Right lobe of liver (tissue), 6 donors: ENCODE results near the gene SIK3. TPM values are rescaled to one million over a fixed set of nuclear protein-coding genes. Genes with fewer than 3 reads are reported as not detected.

ENCODE experiments used
- ATAC-seq, 4 donors: fragments of 200-7000 bp; cut with Tn5 transposase; one replicate each; pipeline ENCODE4 v1.9.1; 2020; ENCODE audit warnings: mild to moderate bottlenecking in 4 of 4, moderate library complexity in 4 of 4
- DNase-seq, 3 donors: peaks; one replicate each; pipeline ENCODE4 v3.0.0-alpha.2; 2020
- H3K27ac ChIP-seq, 3 donors: fragments of 200-600 bp; one replicate each; pipeline ENCODE4 v1.8.0; 2022
- H3K27me3 ChIP-seq, 2 donors: fragments of 200-600 bp; one replicate each; pipeline ENCODE4 v1.8.0; 2022
- H3K36me3 ChIP-seq, 4 donors: fragments of 200-600 bp; sonication (generic) in 1 of 4; one replicate each; pipeline versions ENCODE4 v1.5.1 to v1.8.0; 2017 to 2022; ENCODE audit warnings: control low read depth in 1 of 4
- H3K4me1 ChIP-seq, 4 donors: fragments of 200-600 bp; sonication (generic) in 1 of 4; one replicate each; pipeline versions ENCODE4 v1.5.1 to v1.8.0; 2017 to 2022; ENCODE audit warnings: control low read depth in 1 of 4
- H3K4me3 ChIP-seq, 3 donors: fragments of 200-600 bp; one replicate each; pipeline ENCODE4 v1.8.0; 2022
- H3K9me3 ChIP-seq, 4 donors: fragments of 200-600 bp; sonication (generic) in 1 of 4; one replicate each; pipeline versions ENCODE4 v1.5.1 to v1.8.0; 2017 to 2022; ENCODE audit warnings: control low read depth in 1 of 4
- CTCF ChIP-seq, 4 donors: fragments of 200-600 bp in 3 of 4; fragments of 450-650 bp in 1 of 4; IDR thresholded peaks; one replicate each; pipeline versions ENCODE4 v1.5.1 to v1.8.0; 2016 to 2022; ENCODE audit warnings: antibody characterized with exemption in 4 of 4, mild to moderate bottlenecking in 2 of 4
- POLR2A ChIP-seq: fragments of 450-650 bp; IDR thresholded peaks from one replicate; pipeline ENCODE4 v1.6.1; 2017; ENCODE audit warnings: antibody characterized with exemption, mild to moderate bottlenecking
- WGBS: methylation state at CpG from one replicate; pipeline ENCODE4 v1.1.6; 2018; ENCODE audit warnings: low coverage, low lambda C conversion rate; ENCODE audit not compliant: insufficient coverage; ENCODE audit errors: missing lambda C conversion rate; 5-methylcytosine and 5-hydroxymethylcytosine counted together
- intact Hi-C, 2 donors: fragments of 100-400 bp; cut with DNase I; formaldehyde crosslinking; loops; one replicate each; pipeline versions ENCODE4 v1.11.2 to v1.14.1; 2022
- total RNA-seq, 6 experiments: library from RNA; depleted of rRNA in 2 of 6; stranded (reverse); fragments of >200 nt in 2 of 6; fragmentation: NEBNext Ultra II Directional in 3 of 6; extraction: Animal tissue kit (Norgen Biotek cat#: 25700) in 3 of 6; gene quantifications; one replicate each; pipeline versions ENCODE4 v1.1.0 to v1.2.4, GENCODE V29; 2016 to 2023
- donor health status: DM: no; HTN: yes; CAD: no.
- donor health status: DM: no; HTN: no; CAD: no.
- donor health status: DM: no; HTN: no; CAD: no.
- donor health status: DM: no; HTN: yes; CAD: no.
- donor health status: DM: no; HTN: yes; CAD: no.

The SIK3 gene
- total RNA-seq, 6 experiments from 2014 or later = 22.0 to 35.4 (median 26.8) TPM

GRCh38 chr11:116876656-116877055 is 221.6 kb downstream of the SIK3 start:
- H3K4me3 ChIP-seq = no peak overlapping the region
- no peak overlapping the region for H3K27ac ChIP-seq
- H3K36me3 ChIP-seq = peaks cover 0 to 42% (median 8%) of the 10 kb centered on the region in 4 donors
- ATAC-seq (peak in 2 of 4 donors; percentile 52 to 59), DNase-seq (no peak)
- H3K27me3 ChIP-seq = no peaks in the 10 kb centered on the region
- 43% methylated on average over 3 of the region's 8 CpGs for WGBS
- H3K4me1 ChIP-seq = peaks cover 0 to 5% (median 0%) of the 10 kb centered on the region in 4 donors
- intact Hi-C loops = loop anchor here in 1 of 2 donors (10.0 kb wide), 1 partner anchor 228 kb away; no protein-coding TSS in a partner anchor
- no peaks in the 10 kb centered on the region for H3K9me3 ChIP-seq
- TF ChIP-seq CTCF (IDR thresholded peaks at IDR 0.05) (no peak), POLR2A (no peak)

- no peak for ATAC-seq
- intact Hi-C loops = loop anchor here in 1 of 2 donors (10.0 kb wide), 1 partner anchor 230 kb away; no protein-coding TSS in a partner anchor
- Histone ChIP-seq H3K27me3 (no peaks in the 10 kb centered on the region), H3K36me3 (peaks cover 0 to 49% (median 8%) of the 10 kb centered on the region in 4 donors), H3K4me3 (no peak overlapping the region), H3K9me3 (no peaks in the 10 kb centered on the region), H3K27ac (no peak overlapping the region), H3K4me1 (peaks cover 0 to 10% (median 3%) of the 10 kb centered on the region in 4 donors)
- no peak for DNase-seq
- TF ChIP-seq POLR2A (no peak), CTCF (IDR thresholded peaks at IDR 0.05) (no peak)
- WGBS = 91% methylated on average over 7 of the region's 7 CpGs
Measured at GRCh38 chr11:116875194-116875593, 223.0 kb downstream of the SIK3 start.

- TF ChIP-seq CTCF (IDR thresholded peaks at IDR 0.05) (no peak), POLR2A (no peak)
- intact Hi-C loops = loop anchor here in 1 of 2 donors (10.0 kb wide), 1 partner anchor 231 kb away; no protein-coding TSS in a partner anchor
- Histone ChIP-seq H3K9me3 (no peaks in the 10 kb centered on the region), H3K27ac (no peak overlapping the region), H3K4me1 (peaks cover 0 to 20% (median 8%) of the 10 kb centered on the region in 4 donors), H3K36me3 (peaks cover 0 to 49% (median 8%) of the 10 kb centered on the region in 4 donors), H3K27me3 (no peaks in the 10 kb centered on the region), H3K4me3 (no peak overlapping the region)
- WGBS = 91% methylated on average over 2 of the region's 2 CpGs
- ATAC-seq (no peak), DNase-seq (no peak)
Measured at GRCh38 chr11:116874251-116874650, 224.0 kb downstream of the SIK3 start.

GRCh38 chr11:116873381-116873780 is 224.8 kb downstream of the SIK3 start:
- Histone ChIP-seq H3K27ac (no peak overlapping the region), H3K27me3 (no peaks in the 10 kb centered on the region), H3K36me3 (peaks cover 0 to 55% (median 8%) of the 10 kb centered on the region in 4 donors), H3K9me3 (no peaks in the 10 kb centered on the region), H3K4me1 (peaks cover 0 to 20% (median 8%) of the 10 kb centered on the region in 4 donors), H3K4me3 (no peak overlapping the region)
- 93% methylated on average over 3 of the region's 11 CpGs for WGBS
- no peak for TF ChIP-seq POLR2A
- no peak for TF ChIP-seq CTCF (IDR thresholded peaks at IDR 0.05)
- DNase-seq = no peak
- intact Hi-C loops = loop anchor here in 1 of 2 donors (10.0 kb wide), 1 partner anchor 231 kb away; no protein-coding TSS in a partner anchor
- ATAC-seq = no peak
